ENCODE measurements around the gene LARGE1.
"Not testable (repeated sequence)": the region's sequence is repeated elsewhere in the genome, so short reads cannot be mapped to it uniquely, and the experiment has no call there.

The LARGE1 gene

GRCh38 chr22:33470456-33470855 lies 449.8 kb downstream of the LARGE1 start:
- no peak for DNase-seq (ENCODE audit: low read depth)
- no peak for TF ChIP-seq CTCF (IDR thresholded peaks at IDR 0.05; ENCODE audit: insufficient read depth, low read depth, low read length, missing control alignments)

GRCh38 chr22:33467620-33468095 lies 452.6 kb downstream of the LARGE1 start:
- TF ChIP-seq CTCF (IDR thresholded peaks at IDR 0.05; ENCODE audit: insufficient read depth, low read depth, low read length, missing control alignments), result no peak
- DNase-seq (ENCODE audit: low read depth), result no peak
- no peak overlapping the region for H3K4me3 ChIP-seq (ENCODE audit: low read length)

More at GRCh38 chr22:33470456-33470855, 449.8 kb downstream of the LARGE1 start:
- H3K4me3 ChIP-seq (ENCODE audit: low read length), result no peak overlapping the region

- H3K4me3 ChIP-seq (ENCODE audit: low read length), result no peak overlapping the region
- no peak for TF ChIP-seq CTCF (IDR thresholded peaks at IDR 0.05; ENCODE audit: insufficient read depth, low read depth, low read length, missing control alignments)
- no peak for DNase-seq (ENCODE audit: low read depth)
These were observed 453.2 kb downstream of the LARGE1 start for GRCh38 chr22:33467080-33467479.

- TF ChIP-seq CTCF (IDR thresholded peaks at IDR 0.05; ENCODE audit: insufficient read depth, low read depth, low read length, missing control alignments), result no peak
- DNase-seq (ENCODE audit: low read depth), result no peak
- no peak overlapping the region for H3K4me3 ChIP-seq (ENCODE audit: low read length)
These were observed 454.7 kb downstream of the LARGE1 start for GRCh38 chr22:33465554-33465953.

GRCh38 chr22:33464698-33465097 lies 455.6 kb downstream of the LARGE1 start:
- no peak for TF ChIP-seq CTCF (IDR thresholded peaks at IDR 0.05; ENCODE audit: insufficient read depth, low read depth, low read length, missing control alignments)
- H3K4me3 ChIP-seq (ENCODE audit: low read length), result no peak overlapping the region
- no peak for DNase-seq (ENCODE audit: low read depth)

- no peak for TF ChIP-seq CTCF (IDR thresholded peaks at IDR 0.05; ENCODE audit: insufficient read depth, low read depth, low read length, missing control alignments)
- DNase-seq (ENCODE audit: low read depth), result no peak
- H3K4me3 ChIP-seq (ENCODE audit: low read length), result no peak overlapping the region
These were observed 458.4 kb downstream of the LARGE1 start for GRCh38 chr22:33461698-33462434.

- not testable (repeated sequence) for DNase-seq (ENCODE audit: low read depth); H3K4me3 ChIP-seq (ENCODE audit: low read length)
These were observed 459.0 kb downstream of the LARGE1 start for GRCh38 chr22:33461245-33461644.

All from epithelial cell of esophagus (primary cell).